Sigmoid colon (tissue), 7 donors: ENCODE measurements around the gene PRIMA1. TPM values are rescaled to one million over a fixed set of nuclear protein-coding genes. Genes with fewer than 3 reads are reported as not detected.

ENCODE experiments used
- DNase-seq: peaks from one replicate; pipeline ENCODE4 v3.0.0-alpha.2; 2019
- H3K27ac ChIP-seq, 4 donors: fragments of 200-600 bp; sonication (generic); one replicate each; pipeline ENCODE4 v1.5.1; 2016 to 2019; ENCODE audit warnings: mild to moderate bottlenecking in 1 of 4
- H3K27me3 ChIP-seq, 3 donors: fragments of 200-600 bp; sonication (generic); one replicate each; pipeline ENCODE4 v1.5.1; 2019; ENCODE audit warnings: mild to moderate bottlenecking in 1 of 3
- H3K36me3 ChIP-seq, 4 donors: fragments of 200-600 bp; sonication (generic); one replicate each; pipeline ENCODE4 v1.5.1; 2016 to 2019
- H3K4me1 ChIP-seq, 4 donors: fragments of 200-600 bp; sonication (generic); one replicate each; pipeline ENCODE4 v1.5.1; 2017 to 2019
- H3K4me3 ChIP-seq, 4 donors: fragments of 200-600 bp; sonication (generic); one replicate each; pipeline ENCODE4 v1.5.1; 2017 to 2019; ENCODE audit warnings: mild to moderate bottlenecking in 2 of 4, moderate library complexity in 1 of 4
- H3K9me3 ChIP-seq, 4 donors: fragments of 200-600 bp in 3 of 4; sonication (generic) in 3 of 4; one replicate each; pipeline versions ENCODE4 v1.5.1 to v1.6.1; 2013 to 2019
- EP300 ChIP-seq, 4 donors: sonication (generic); formaldehyde crosslinking; IDR thresholded peaks; one replicate each; pipeline ENCODE4 v1.6.1; 2017; ENCODE audit warnings: antibody characterized with exemption in 4 of 4
- POLR2A ChIP-seq, 2 donors: fragments of 450-650 bp; IDR thresholded peaks; one replicate each; pipeline ENCODE4 v1.6.1; 2016; ENCODE audit warnings: antibody characterized with exemption in 2 of 2, mild to moderate bottlenecking in 2 of 2, moderate library complexity in 2 of 2
- POLR2AphosphoS5 ChIP-seq, 4 donors: sonication (generic); formaldehyde crosslinking; IDR thresholded peaks; one replicate each; pipeline ENCODE4 v1.6.1; 2017; ENCODE audit warnings: antibody characterized with exemption in 4 of 4
- WGBS, 2 donors: extraction: QIAGEN DNeasy Blood & Tissue Kit; methylation state at CpG; one replicate each; pipeline ENCODE4 v1.1.7; 2013; 5-methylcytosine and 5-hydroxymethylcytosine counted together
- intact Hi-C: fragments of 100-400 bp; cut with DNase I; formaldehyde crosslinking; loops from one replicate; pipeline ENCODE4 v1.15.1; 2023
- polyA plus RNA-seq, 3 donors: library from polyadenylated mRNA; stranded (reverse); fragments of 200-250 nt; gene quantifications; one replicate each; pipeline ENCODE4 v1.2.3, GENCODE V29; 2013
- total RNA-seq, 4 donors: library from RNA; depleted of rRNA; stranded (reverse); fragments of >200 nt; gene quantifications; one replicate each; pipeline ENCODE4 v1.1.0, GENCODE V29; 2016
- TF ChIP-seq, protein P1 (sequence below), 4 experiments: fragments of 450-650 bp in 3 of 4; fragments of 200-600 bp in 1 of 4; IDR thresholded peaks; one replicate each; pipeline ENCODE4 v1.5.1; 2016 to 2019; ENCODE audit warnings: antibody characterized with exemption in 4 of 4, mild to moderate bottlenecking in 3 of 4, moderate library complexity in 2 of 4
- donor health status: healthy with polysubstance abuse.
- donor health status: Bipolar disorder and iron deficiency.
- donor health status: healthy.

The PRIMA1 gene
- total and polyA plus RNA-seq, 7 donors = 0.23 to 21.9 (median 7.6) TPM

- no peak for DNase-seq
- TF ChIP-seq, protein P1, sequence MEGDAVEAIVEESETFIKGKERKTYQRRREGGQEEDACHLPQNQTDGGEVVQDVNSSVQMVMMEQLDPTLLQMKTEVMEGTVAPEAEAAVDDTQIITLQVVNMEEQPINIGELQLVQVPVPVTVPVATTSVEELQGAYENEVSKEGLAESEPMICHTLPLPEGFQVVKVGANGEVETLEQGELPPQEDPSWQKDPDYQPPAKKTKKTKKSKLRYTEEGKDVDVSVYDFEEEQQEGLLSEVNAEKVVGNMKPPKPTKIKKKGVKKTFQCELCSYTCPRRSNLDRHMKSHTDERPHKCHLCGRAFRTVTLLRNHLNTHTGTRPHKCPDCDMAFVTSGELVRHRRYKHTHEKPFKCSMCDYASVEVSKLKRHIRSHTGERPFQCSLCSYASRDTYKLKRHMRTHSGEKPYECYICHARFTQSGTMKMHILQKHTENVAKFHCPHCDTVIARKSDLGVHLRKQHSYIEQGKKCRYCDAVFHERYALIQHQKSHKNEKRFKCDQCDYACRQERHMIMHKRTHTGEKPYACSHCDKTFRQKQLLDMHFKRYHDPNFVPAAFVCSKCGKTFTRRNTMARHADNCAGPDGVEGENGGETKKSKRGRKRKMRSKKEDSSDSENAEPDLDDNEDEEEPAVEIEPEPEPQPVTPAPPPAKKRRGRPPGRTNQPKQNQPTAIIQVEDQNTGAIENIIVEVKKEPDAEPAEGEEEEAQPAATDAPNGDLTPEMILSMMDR (IDR thresholded peaks at IDR 0.05) = no peak
- TF ChIP-seq POLR2A (IDR thresholded peaks at IDR 0.05) (no peak), POLR2AphosphoS5 (IDR thresholded peaks at IDR 0.05) (no peak), EP300 (IDR thresholded peaks at IDR 0.05) (no peak)
- Histone ChIP-seq H3K27me3 (no peaks in the 10 kb centered on the region), H3K4me1 (no peaks in the 10 kb centered on the region), H3K4me3 (no peak overlapping the region), H3K27ac (no peak overlapping the region), H3K36me3 (no peaks in the 10 kb centered on the region), H3K9me3 (peaks cover 0 to 4% (median 0%) of the 10 kb centered on the region in 4 donors)
- intact Hi-C loops = no loop called here
- 67 to 73% methylated on average over 6 of the region's 6 CpGs for WGBS, 2 donors
These were observed 94.4 kb downstream of the PRIMA1 start for GRCh38 chr14:93693914-93694313.

DNA sequence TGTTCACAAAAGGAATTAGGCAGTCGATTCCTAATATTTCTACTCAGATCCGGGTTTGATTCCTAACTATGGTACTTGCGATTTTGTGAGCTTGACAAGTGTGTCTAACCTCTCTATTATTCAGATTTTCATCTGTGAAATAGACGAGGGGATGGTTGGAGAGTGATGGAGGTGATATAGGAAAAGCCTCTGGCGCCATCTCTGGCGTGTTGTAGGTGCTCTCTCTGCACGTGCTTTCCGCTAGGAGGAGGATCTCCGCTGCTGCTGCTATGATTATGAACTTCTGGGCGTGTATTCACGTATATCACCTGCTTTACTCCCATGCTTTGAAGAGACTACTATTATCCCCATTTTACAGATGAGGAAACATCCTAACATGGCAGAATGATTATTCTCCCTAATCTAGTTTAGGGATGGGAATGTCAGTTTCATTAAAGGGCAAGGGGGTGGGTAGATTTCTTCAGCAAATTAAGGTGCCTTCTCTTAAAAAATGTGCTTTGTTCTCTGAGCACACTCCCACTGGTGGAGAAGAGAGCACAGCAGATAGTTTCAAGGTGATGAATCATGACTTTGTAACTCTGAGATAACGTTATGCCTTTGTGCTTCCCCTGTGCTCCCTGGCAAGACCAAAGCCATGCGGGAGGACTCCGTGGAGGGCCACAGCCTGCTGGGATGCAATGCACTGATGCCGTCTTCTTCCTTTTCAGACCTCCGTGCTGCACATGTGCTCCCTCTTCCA is 97.1 kb downstream of the PRIMA1 start:
- no peak overlapping the region for H3K27ac ChIP-seq
- H3K4me3 ChIP-seq = no peak overlapping the region
- intact Hi-C loops = no loop called here
- 81 to 87% methylated on average over 16 of the region's 16 CpGs for WGBS, 2 donors
- no peaks in the 10 kb centered on the region for H3K27me3 ChIP-seq
- DNase-seq = no peak
- TF ChIP-seq EP300 (IDR thresholded peaks at IDR 0.05) = no peak
- TF ChIP-seq, protein P1 (IDR thresholded peaks at IDR 0.05) = no peak
- TF ChIP-seq POLR2A (IDR thresholded peaks at IDR 0.05) = no peak
- TF ChIP-seq POLR2AphosphoS5 (IDR thresholded peaks at IDR 0.05) = no peak
- H3K4me1 ChIP-seq = no peaks in the 10 kb centered on the region
- no peaks in the 10 kb centered on the region for H3K36me3 ChIP-seq
- no peaks in the 10 kb centered on the region for H3K9me3 ChIP-seq

GRCh38 chr14:93690146-93690545 is 98.1 kb downstream of the PRIMA1 start:
- Histone ChIP-seq H3K27ac (no peak overlapping the region), H3K4me3 (no peak overlapping the region), H3K36me3 (no peaks in the 10 kb centered on the region), H3K9me3 (no peaks in the 10 kb centered on the region), H3K4me1 (no peaks in the 10 kb centered on the region), H3K27me3 (no peaks in the 10 kb centered on the region)
- intact Hi-C loops = no loop called here
- no peak for TF ChIP-seq POLR2A (IDR thresholded peaks at IDR 0.05)
- no peak for TF ChIP-seq POLR2AphosphoS5 (IDR thresholded peaks at IDR 0.05)
- no peak for TF ChIP-seq EP300 (IDR thresholded peaks at IDR 0.05)
- TF ChIP-seq, protein P1 (IDR thresholded peaks at IDR 0.05) = no peak
- DNase-seq = no peak
- 69 to 73% methylated on average over 6 of the region's 6 CpGs for WGBS, 2 donors

DNA sequence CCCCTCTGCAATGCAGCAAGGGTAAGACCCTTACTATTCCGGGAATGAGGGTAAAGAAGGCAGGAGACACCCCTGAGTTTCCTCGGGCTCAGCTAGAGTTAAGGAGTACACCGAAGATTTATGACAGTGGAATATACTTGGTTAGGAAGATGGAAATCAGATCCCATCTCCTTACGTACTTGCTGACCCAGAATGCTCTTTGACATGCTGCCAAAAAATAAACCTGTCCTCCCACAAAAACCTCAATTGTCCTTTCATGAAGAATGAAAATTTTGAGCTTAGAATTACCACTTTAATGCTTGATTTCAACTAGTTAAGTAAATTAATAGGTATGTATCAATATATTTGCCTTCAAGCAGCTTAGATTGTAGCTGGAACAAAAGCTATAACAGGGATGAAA is 99.5 kb downstream of the PRIMA1 start:
- intact Hi-C loops = no loop called here
- no peak overlapping the region for H3K27ac ChIP-seq
- H3K27me3 ChIP-seq = no peaks in the 10 kb centered on the region
- H3K36me3 ChIP-seq = no peaks in the 10 kb centered on the region
- TF ChIP-seq EP300 (IDR thresholded peaks at IDR 0.05) (no peak), POLR2A (IDR thresholded peaks at IDR 0.05) (no peak), POLR2AphosphoS5 (IDR thresholded peaks at IDR 0.05) (no peak)
- TF ChIP-seq, protein P1 (IDR thresholded peaks at IDR 0.05) = no peak
- no peak overlapping the region for H3K4me3 ChIP-seq
- DNase-seq = no peak
- H3K4me1 ChIP-seq = no peaks in the 10 kb centered on the region
- H3K9me3 ChIP-seq = no peaks in the 10 kb centered on the region
- 33 to 62% methylated on average over 4 of the region's 4 CpGs for WGBS, 2 donors

GRCh38 chr14:93688239-93688666 is 100.0 kb downstream of the PRIMA1 start:
- WGBS, 2 donors = 28 to 31% methylated on average over 5 of the region's 5 CpGs
- Histone ChIP-seq H3K4me1 (no peaks in the 10 kb centered on the region), H3K4me3 (no peak overlapping the region), H3K27ac (no peak overlapping the region), H3K27me3 (no peaks in the 10 kb centered on the region), H3K36me3 (no peaks in the 10 kb centered on the region), H3K9me3 (no peaks in the 10 kb centered on the region)
- intact Hi-C loops = no loop called here
- DNase-seq = no peak
- TF ChIP-seq, protein P1 (IDR thresholded peaks at IDR 0.05) = no peak
- TF ChIP-seq EP300 (IDR thresholded peaks at IDR 0.05) = no peak
- no peak for TF ChIP-seq POLR2A (IDR thresholded peaks at IDR 0.05)
- TF ChIP-seq POLR2AphosphoS5 (IDR thresholded peaks at IDR 0.05) = no peak
